Mucosa of gallbladder (tissue), 1 donor: ENCODE measurements around the gene MBOAT7. TPM values are rescaled to one million over a fixed set of nuclear protein-coding genes. Genes with fewer than 3 reads are reported as not detected.

ENCODE experiments used
- DNase-seq: peaks from one replicate; pipeline ENCODE4 v3.0.0-alpha.2; 2020; ENCODE audit warnings: low spot score
- total RNA-seq: library from RNA; stranded (reverse); gene quantifications from one replicate; pipeline ENCODE4 v1.2.1, GENCODE V29; 2021
- donor health status: DM: no; HTN: no; CAD: no.

The MBOAT7 gene
- total RNA-seq, 1 donor from 2014 or later, result 263 TPM

DNA sequence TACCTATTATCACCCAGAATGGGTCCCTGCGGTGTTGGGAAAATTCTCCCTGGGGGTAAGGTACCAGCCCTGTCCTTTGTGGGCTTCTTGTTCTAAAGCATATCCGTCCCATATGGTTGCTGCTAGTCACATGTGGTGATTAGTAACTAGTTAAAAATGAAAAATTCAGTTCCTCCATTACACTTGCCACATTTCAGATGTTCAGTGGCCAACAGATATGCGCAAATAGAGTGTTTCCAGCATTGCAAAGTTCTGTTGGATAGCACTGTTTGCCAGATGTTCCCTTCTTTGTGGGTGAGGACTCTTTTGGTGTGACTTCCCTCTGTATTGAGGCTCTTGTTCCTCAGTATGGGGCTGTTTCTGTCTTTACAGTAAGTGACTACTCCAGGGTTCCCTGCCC, 48.0 kb downstream of the MBOAT7 start:
- DNase-seq, result no peak

- DNase-seq, result no peak
Measured at GRCh38 chr19:54138489-54139256, 50.7 kb downstream of the MBOAT7 start.

GRCh38 chr19:54137699-54138488, 51.5 kb downstream of the MBOAT7 start, which contains the start of gene CNOT3:
Gene CNOT3 (plus strand): TSS chr19:54137762. CDS start chr19:54142979, 5,217 bp downstream.
- DNase-seq, result no peak

- DNase-seq, result peak; percentile 100
Measured at GRCh38 chr19:54136864-54137698, 52.3 kb downstream of the MBOAT7 start.

- no peak for DNase-seq
Measured at GRCh38 chr19:54136086-54136863, 53.1 kb downstream of the MBOAT7 start.

DNA sequence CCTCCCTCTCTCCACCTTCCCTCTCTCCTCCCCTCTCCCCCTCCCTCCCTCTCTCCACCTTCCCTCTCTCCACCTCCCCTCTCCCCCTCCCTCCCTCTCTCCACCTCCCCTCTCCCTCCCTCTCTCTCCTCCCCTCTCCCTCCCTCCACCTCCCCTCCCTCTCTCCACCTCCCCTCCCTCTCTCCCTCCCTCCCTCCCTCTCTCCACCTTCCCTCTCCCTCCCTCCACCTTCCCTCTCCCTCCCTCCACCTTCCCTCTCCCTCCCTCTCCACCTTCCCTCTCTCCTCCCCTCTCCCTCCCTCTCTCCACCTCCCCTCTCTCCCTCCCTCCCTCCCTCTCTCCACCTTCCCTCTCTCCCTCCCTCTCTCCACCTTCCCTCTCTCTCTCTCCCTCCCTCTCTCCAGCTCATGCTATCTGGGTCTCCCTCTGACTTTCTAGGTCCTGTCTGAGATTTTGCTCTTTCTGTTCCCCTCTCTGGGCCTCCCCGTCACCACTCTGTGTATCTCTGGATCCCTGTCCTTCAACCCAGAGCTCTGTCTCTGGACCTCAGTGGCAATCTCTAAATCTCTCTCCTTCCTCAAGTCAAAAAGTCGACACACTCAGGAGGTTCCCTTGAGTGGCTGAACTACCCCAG, 55.3 kb downstream of the MBOAT7 start:
- DNase-seq, result no peak

DNA sequence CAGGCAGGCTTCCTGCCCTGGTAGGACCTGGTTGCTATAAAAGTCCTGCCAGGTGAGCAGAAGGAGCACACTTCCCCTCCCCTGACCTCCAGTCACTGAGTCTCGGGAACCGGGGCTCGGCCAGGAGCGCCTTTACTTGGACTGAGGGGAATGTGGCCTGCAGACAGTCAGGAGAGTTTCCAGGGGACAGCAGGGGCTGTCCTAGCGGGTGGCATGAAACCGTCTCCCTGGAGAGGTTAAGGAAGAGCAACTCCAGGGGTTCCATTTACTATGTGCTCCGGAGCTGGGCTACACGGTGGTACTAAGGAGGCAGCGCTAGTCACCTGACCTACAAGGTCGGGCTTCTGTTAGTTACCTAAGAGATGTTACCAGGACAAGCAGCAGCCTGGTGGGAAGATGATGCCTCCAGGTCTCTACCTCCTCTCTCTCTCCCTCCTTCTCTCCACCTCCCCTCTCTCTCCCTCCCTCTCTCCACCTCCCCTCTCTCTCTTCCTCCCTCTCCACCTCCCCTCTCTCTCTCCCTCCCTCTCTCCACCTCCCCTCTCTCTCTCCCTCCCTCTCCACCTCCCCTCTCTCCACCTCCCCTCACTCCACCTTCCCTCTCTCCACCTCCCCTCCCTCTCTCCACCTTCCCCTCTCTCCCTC, 55.9 kb downstream of the MBOAT7 start:
- DNase-seq, result no peak

GRCh38 chr19:54129617-54129996, 59.8 kb downstream of the MBOAT7 start:
- DNase-seq, result no peak

DNA sequence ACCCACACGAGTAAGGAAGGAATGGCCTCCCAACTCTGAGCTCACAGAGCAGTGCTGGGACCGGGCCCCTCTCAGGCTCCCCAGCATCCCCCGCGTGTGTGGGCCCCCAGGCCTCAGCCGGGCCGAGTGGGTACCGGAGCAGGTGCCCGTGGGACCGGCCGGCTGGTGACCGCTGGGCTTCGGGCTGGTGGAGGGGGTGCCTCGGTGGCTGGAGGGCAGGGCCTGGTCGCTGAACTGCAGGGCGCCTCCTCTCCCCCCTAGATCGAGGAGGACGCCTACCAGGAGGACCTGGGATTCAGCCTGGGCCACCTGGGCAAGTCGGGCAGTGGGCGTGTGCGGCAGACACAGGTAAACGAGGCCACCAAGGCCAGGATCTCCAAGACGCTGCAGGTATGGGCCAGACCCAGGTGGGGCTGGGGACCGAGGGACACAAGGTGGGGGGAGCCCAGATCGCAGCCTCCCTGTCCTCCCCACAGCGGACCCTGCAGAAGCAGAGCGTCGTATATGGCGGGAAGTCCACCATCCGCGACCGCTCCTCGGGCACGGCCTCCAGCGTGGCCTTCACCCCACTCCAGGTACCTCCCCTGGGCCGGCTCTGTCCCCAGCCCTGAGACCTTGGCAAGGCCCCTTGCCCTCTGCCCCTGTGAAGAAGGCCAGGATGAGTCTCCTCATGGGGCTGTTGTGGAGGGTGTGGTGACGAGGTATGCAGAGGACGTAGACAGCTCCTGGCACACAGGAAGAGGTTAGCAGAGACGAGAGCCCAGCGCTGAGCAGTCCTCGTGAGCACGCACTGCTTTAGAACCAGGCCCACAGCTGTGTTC, 60.4 kb downstream of the MBOAT7 start:
- DNase-seq, result no peak

DNA sequence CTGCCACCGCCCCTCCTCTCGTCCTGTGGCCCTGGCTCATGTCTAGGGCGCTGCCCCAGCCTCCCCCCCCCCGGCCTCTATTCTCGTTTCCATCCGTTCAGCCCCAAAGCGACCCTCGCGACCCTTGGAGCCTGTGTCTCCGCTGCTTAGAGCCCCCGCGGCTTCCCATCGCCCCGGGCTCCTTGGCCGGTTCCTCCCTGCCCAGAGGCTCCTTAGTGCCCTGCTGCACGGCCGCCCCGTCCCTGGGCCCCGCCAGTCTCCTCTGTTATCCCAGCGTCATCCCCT, 61.0 kb downstream of the MBOAT7 start:
- no peak for DNase-seq

GRCh38 chr19:54127688-54128440, 61.5 kb downstream of the MBOAT7 start:
- DNase-seq, result no peak

GRCh38 chr19:54125713-54126112, 63.7 kb downstream of the MBOAT7 start:
- DNase-seq, result no peak

- DNase-seq, result no peak
Measured at GRCh38 chr19:54124393-54124792, 65.0 kb downstream of the MBOAT7 start.

GRCh38 chr19:54123682-54124081, 65.7 kb downstream of the MBOAT7 start:
- no peak for DNase-seq

Other genes with a start within 250 kb of the MBOAT7 start
- gene CACNG8, start 226.6 kb downstream of the MBOAT7 start, total RNA-seq, result 0.12 TPM
- not detected for gene CACNG6, start 197.9 kb downstream of the MBOAT7 start, total RNA-seq
- gene VSTM1, start 125.7 kb downstream of the MBOAT7 start, total RNA-seq, result not detected
- gene TARM1, start 108.2 kb downstream of the MBOAT7 start, total RNA-seq, result not detected
- gene OSCAR, start 88.8 kb downstream of the MBOAT7 start, total RNA-seq, result 3.9 TPM
- 177 TPM for gene NDUFA3, start 86.7 kb downstream of the MBOAT7 start, total RNA-seq
- gene TFPT, start 73.9 kb downstream of the MBOAT7 start, total RNA-seq, result 23.2 TPM
- 47.1 TPM for gene PRPF31, start 73.8 kb downstream of the MBOAT7 start, total RNA-seq
- 54.2 TPM for gene CNOT3, start 51.8 kb downstream of the MBOAT7 start, total RNA-seq
- gene LENG1, start 29.9 kb downstream of the MBOAT7 start, total RNA-seq, result 12.7 TPM
- 198 TPM for gene TMC4, start 16.4 kb downstream of the MBOAT7 start, total RNA-seq
- gene TSEN34, start 1.7 kb upstream of the MBOAT7 start, total RNA-seq, result 62.6 TPM
- gene RPS9, start 11.3 kb upstream of the MBOAT7 start, total RNA-seq, result 1,008 TPM
- gene LILRB3, start 33.4 kb upstream of the MBOAT7 start, total RNA-seq, result 3.1 TPM
- gene LILRA6, start 53.2 kb upstream of the MBOAT7 start, total RNA-seq, result 0.95 TPM
- 6.5 TPM for gene LILRB5, start 67.7 kb upstream of the MBOAT7 start, total RNA-seq
- 3.3 TPM for gene LILRB2, start 91.5 kb upstream of the MBOAT7 start, total RNA-seq
- gene LILRA5, start 123.6 kb upstream of the MBOAT7 start, total RNA-seq, result 1.1 TPM
- 0.26 TPM for gene LILRA4, start 149.6 kb upstream of the MBOAT7 start, total RNA-seq
- gene LAIR1, start 175.4 kb upstream of the MBOAT7 start, total RNA-seq, result 36.1 TPM
- 2.7 TPM for gene TTYH1, start 225.9 kb upstream of the MBOAT7 start, total RNA-seq